HepG2 (cell line): ENCODE data around the gene SPOCD1. TPM values are rescaled to one million over a fixed set of nuclear protein-coding genes. Genes with fewer than 3 reads are reported as not detected.

Experiments
- CBX1 ChIP-seq: IDR thresholded peaks from one replicate; pipeline ENCODE4 v1.6.1; 2016; ENCODE audit warnings: antibody characterized with exemption, low read depth
- ERF ChIP-seq: IDR thresholded peaks from 2 replicates; pipeline ENCODE4 v1.6.1; 2018; ENCODE audit warnings: missing biosample characterization, missing genetic modification reagents
- HIC2 ChIP-seq: sonication (generic); formaldehyde crosslinking; IDR thresholded peaks from 2 replicates; pipeline ENCODE4 v1.9.0; 2022; ENCODE audit warnings: low read depth, missing genetic modification reagents
- HOXA7 ChIP-seq: sonication (generic); formaldehyde crosslinking; IDR thresholded peaks from 2 replicates; pipeline ENCODE4 v1.8.1; 2022; ENCODE audit warnings: mild to moderate bottlenecking, missing genetic modification reagents, moderate library complexity
- TFDP1 ChIP-seq: IDR thresholded peaks from 2 replicates; pipeline ENCODE4 v1.6.1; 2016; ENCODE audit warnings: missing compliant biosample characterization, missing genetic modification reagents, borderline replicate concordance
- ZNF24 ChIP-seq: fragments of 450-650 bp; IDR thresholded peaks from 2 replicates; pipeline ENCODE4 v1.6.1; 2017; ENCODE audit warnings: antibody characterized with exemption, mild to moderate bottlenecking
- ZNF574 ChIP-seq: sonication (generic); formaldehyde crosslinking; IDR thresholded peaks from 2 replicates; pipeline ENCODE4 v1.4.0; 2020; ENCODE audit warnings: missing genetic modification reagents
- ZSCAN9 ChIP-seq: IDR thresholded peaks from 2 replicates; pipeline ENCODE4 v1.6.1; 2016; ENCODE audit warnings: borderline replicate concordance
- polyA plus RNA-seq, 8 experiments: library from polyadenylated mRNA; depleted of rRNA in 3 of 8; stranded (reverse) in 7 of 8; unstranded in 1 of 8; fragments of >200 nt; fragmentation: Illumina TruSeq in 4 of 8; extraction: Trizol in 4 of 8; gene quantifications; 2 replicates each; pipeline versions ENCODE4 v1.2.1 to v1.2.3, GENCODE V29; 2011 to 2016; ENCODE audit warnings: low read depth in 4 of 8, missing spikeins in 1 of 8, mixed read lengths in 1 of 8; ENCODE audit not compliant: insufficient read depth in 1 of 8
- total RNA-seq, 5 experiments: library from RNA; depleted of rRNA; stranded (reverse); fragments of >200 nt; fragmentation: Illumina TruSeq; extraction: Trizol; gene quantifications; 2 replicates each; pipeline ENCODE4 v1.2.3, GENCODE V29; 2016; ENCODE audit warnings: low read depth in 1 of 5

SPOCD1 gene
- total and polyA plus RNA-seq, 2 of the 13 experiments (the other 11 are each of a cell fraction or from before 2014, with no cell fraction given) = 0.24 to 0.29 TPM

GRCh38 chr1:31744165-31744888 is 71.5 kb downstream of the SPOCD1 start (continued):
- no peak for TF ChIP-seq HOXA7 (CRISPR knock-in tag)
- no peak for TF ChIP-seq ZNF24
- TF ChIP-seq ZSCAN9 (CRISPR knock-in tag) = no peak
- no peak for TF ChIP-seq HIC2
- no peak for TF ChIP-seq ERF (CRISPR knock-in tag)
- TF ChIP-seq ZNF574 = no peak
- TF ChIP-seq TFDP1 (CRISPR knock-in tag) = no peak
- TF ChIP-seq CBX1 = no peak
- TF ChIP-seq, all 625 proteins: peak for 0
